ENCODE results near the gene SNAPC2. TPM values are rescaled to one million over a fixed set of nuclear protein-coding genes. Genes with fewer than 3 reads are reported as not detected.

Gene SNAPC2
- total RNA-seq, 1 experiment from 2014 or later = 25.5 TPM

DNA sequence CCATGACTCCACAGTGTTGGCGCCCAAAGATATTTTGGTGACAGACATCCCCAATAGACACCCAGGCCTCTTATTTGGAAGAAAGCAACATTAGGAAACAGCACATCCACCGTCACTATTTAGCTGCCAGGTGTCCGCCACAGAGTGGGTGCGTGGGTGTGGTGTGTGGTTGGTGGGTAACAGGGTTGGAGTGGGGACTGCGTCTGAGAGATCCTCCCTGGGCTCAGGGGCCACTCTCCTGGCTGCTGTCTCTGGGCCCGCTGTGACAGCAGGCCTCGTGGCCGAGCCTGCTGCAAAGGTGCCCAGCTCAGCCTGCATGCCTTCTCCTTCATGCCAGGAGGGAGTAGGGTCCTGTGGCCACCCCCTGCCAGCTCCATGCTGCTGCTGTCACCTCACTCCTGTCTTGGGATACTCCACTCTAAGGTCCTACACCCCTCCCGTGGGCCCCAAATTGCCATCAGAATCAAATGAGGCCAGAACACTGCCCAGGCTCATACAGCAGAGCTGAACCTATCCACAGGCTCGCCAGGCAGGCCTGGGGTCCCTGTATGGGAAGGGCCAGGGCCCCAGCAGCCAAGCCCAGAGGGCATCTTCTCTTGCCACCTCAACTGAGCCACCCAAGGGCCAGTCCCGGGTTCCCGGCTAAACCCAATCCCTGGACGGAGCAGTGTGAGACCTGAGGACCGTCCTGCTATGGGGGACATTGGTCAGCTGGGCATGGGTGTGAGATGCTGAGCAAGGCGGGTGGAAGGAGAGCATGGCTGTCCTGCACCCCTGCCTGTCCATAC, 48.1 kb downstream of the SNAPC2 start:
- no peak for DNase-seq
- peaks cover 34% of the 10 kb centered on the region for H3K36me3 ChIP-seq (replicated peaks; ENCODE audit: control insufficient read depth, insufficient read depth, low read length)
- no peaks in the 10 kb centered on the region for H3K27me3 ChIP-seq (ENCODE audit: control insufficient read depth, insufficient read depth, low read length)
- no peak overlapping the region for H3K4me3 ChIP-seq (ENCODE audit: insufficient read depth, low read depth, low read length)

DNA sequence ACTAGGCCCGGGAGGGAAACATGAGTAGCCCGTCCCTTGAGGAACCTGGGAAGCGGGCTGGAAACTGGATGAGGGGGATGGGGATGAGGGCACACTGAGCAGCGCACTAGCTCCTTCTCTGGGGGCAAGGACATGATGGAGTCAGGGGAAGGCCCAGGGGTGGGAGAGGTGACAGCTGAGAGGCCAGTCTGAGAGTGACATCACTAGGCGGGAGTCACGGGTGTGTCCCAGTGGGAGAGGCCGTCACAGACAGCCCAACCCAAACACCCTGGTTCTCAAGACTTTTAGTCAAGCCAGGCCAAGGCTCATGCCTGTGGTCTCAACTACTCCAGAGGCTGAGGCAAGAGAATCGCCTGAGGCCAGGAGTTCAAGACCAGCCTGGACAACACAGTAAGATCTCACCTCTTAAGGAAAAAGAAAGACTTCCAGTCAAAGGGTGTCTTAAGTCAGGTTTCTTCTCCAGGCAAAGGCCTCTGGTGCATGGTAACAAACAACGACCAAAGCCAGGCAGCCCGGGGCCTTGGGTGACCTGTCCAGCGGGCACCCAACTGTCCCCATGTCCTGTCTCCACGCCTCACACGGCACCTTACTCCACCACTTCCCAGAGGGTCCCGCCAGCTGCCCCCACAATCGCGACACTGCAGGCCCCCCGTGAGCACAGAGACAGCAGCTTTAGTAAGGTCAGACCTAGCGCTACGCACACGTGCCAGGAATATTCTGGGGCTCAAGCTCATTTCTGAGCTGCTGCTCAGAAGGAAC, 48.8 kb downstream of the SNAPC2 start:
- DNase-seq = no peak
- H3K27me3 ChIP-seq (ENCODE audit: control insufficient read depth, insufficient read depth, low read length) = no peaks in the 10 kb centered on the region
- H3K4me3 ChIP-seq (ENCODE audit: insufficient read depth, low read depth, low read length) = no peak overlapping the region
- peaks cover 34% of the 10 kb centered on the region for H3K36me3 ChIP-seq (replicated peaks; ENCODE audit: control insufficient read depth, insufficient read depth, low read length)

DNA sequence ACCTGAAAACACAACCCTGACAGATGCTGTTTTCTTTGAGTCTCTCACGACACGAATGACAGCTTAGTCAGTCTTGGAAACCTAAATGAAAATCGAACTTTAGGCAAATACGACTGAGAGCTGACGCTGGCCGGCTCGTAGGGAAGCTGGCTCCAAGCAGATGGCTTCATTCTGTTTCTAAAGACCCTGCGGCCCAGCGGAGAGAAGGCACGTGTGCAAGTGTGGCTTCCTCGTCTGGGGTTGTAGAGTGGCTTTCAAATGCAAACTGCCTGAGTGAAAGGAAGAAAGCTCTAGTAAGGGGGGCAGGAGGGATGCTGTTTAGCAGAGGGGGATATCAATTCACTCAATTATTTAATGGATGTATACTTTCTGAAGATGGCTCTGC, 49.4 kb downstream of the SNAPC2 start:
- H3K27me3 ChIP-seq (ENCODE audit: control insufficient read depth, insufficient read depth, low read length) = no peaks in the 10 kb centered on the region
- peak; percentile 91 for DNase-seq
- H3K4me3 ChIP-seq (ENCODE audit: insufficient read depth, low read depth, low read length) = no peak overlapping the region
- H3K36me3 ChIP-seq (replicated peaks; ENCODE audit: control insufficient read depth, insufficient read depth, low read length) = peaks cover 33% of the 10 kb centered on the region

DNA sequence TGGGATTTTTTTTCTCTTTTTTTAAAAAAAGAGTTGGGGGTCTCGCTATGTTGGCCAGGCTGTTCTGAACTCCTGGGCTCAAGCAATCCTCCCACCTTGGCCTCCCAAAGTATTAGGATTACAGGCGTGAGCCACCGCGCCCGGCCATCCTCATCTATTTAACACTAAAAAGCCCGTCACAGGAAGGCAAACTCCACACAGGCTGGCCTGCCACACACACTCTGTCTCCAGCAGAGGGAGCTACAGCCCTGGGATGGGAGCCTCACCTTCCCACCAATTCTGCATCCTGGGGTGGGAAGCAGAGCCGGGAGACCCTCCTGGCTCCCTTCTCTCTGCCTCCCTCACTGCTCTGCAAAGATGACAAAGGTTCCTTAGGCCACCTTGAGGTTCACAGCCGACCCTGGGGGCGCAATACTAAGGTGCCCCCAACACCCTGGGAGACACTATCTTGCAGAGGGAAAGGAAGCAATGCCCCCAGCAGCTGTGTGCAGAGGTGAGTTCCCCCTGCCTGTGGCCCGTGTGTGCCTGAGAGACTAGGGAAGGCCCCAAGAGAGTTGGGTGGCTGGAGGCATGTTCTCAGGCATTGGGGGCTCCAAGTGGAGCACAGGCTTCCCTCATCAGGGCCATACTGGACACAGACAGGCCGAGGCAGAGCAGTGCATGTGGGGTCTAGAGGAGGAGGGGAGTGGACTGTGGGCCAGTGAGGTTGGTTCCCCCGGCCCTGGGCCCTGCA, 50.7 kb downstream of the SNAPC2 start:
- no peaks in the 10 kb centered on the region for H3K27me3 ChIP-seq (ENCODE audit: control insufficient read depth, insufficient read depth, low read length)
- DNase-seq = peak; percentile 91
- peaks cover 31% of the 10 kb centered on the region for H3K36me3 ChIP-seq (replicated peaks; ENCODE audit: control insufficient read depth, insufficient read depth, low read length)
- H3K4me3 ChIP-seq (ENCODE audit: insufficient read depth, low read depth, low read length) = no peak overlapping the region

DNA sequence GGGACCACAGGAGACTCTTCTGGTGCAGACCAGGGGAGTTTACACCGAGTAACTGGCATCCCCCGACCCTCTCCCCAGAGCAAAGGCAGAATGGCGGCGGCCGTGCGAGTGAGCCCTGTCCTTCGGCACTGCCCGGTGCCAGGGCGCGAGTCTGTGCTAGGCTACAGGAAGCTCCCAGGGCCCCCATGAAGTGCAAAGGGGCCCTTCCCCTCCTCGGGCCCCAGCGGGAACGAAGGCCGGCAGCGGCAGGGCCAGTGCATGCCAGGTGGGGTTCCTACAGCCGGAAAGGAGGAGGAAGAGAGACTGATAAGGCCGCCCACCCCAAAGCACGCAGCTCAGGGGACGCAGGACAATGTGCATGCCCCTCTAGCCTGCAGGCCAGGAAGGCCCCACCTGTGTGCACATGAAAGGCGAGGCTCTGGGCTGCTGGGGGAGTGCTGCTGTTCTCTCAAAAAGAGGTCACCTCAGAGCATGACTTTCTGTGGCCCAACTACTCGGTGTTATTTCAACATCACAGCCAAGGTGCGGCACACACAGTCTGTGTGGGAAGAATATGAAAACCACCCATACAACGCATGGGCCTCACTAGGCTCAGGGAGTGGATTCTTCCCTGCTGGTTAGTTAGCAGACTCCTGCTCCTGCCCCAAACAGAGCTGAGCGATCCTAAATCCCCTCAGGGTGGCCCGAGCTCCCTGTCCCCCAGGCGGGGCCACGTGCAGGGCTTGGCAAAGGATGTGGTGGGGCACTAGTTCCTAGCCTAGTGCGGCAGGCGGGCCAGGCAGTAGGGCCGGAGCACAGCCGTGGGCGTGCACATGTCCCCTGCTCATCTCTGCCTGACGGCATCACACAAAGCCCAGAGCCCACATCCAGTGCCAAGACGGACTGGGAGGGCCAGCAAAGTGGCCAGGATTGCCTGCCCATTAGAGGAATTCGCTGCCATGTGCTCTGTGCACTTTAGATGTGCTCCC, 51.7 kb downstream of the SNAPC2 start:
- H3K36me3 ChIP-seq (replicated peaks; ENCODE audit: control insufficient read depth, insufficient read depth, low read length) = peaks cover 30% of the 10 kb centered on the region
- no peak for DNase-seq
- H3K4me3 ChIP-seq (ENCODE audit: insufficient read depth, low read depth, low read length) = no peak overlapping the region
- H3K27me3 ChIP-seq (ENCODE audit: control insufficient read depth, insufficient read depth, low read length) = no peaks in the 10 kb centered on the region

Other genes starting within 250 kb of the SNAPC2 start
- not detected in 2 replicates for gene MCEMP1, start 243.2 kb upstream of the SNAPC2 start, total RNA-seq (2014; rRNA removed; shearing (Covaris generic))
- 92.2 and 137 TPM in 2 replicates for gene TRAPPC5, start 239.5 kb upstream of the SNAPC2 start, total RNA-seq (2014; rRNA removed; shearing (Covaris generic))
- gene FCER2, start 218.2 kb upstream of the SNAPC2 start, total RNA-seq (2014; rRNA removed; shearing (Covaris generic)) = not detected in 2 replicates
- gene CLEC4G, start 188.2 kb upstream of the SNAPC2 start, total RNA-seq (2014; rRNA removed; shearing (Covaris generic)) = not detected in 2 replicates
- not detected in 2 replicates for gene CD209, start 172.8 kb upstream of the SNAPC2 start, total RNA-seq (2014; rRNA removed; shearing (Covaris generic))
- gene CLEC4M, start 157.1 kb upstream of the SNAPC2 start, total RNA-seq (2014; rRNA removed; shearing (Covaris generic)) = not detected in 2 replicates
- gene EVI5L, start 90.1 kb upstream of the SNAPC2 start, total RNA-seq (2014; rRNA removed; shearing (Covaris generic)) = 3.5 and 5.0 TPM in 2 replicates
- 0.14 and 0.22 TPM in 2 replicates for gene PRR36, start 45.9 kb upstream of the SNAPC2 start, total RNA-seq (2014; rRNA removed; shearing (Covaris generic))
- 1.6 and 4.0 TPM in 2 replicates for gene LRRC8E, start 31.8 kb upstream of the SNAPC2 start, total RNA-seq (2014; rRNA removed; shearing (Covaris generic))
- 21.1 and 24.3 TPM in 2 replicates for gene MAP2K7, start 16.5 kb upstream of the SNAPC2 start, total RNA-seq (2014; rRNA removed; shearing (Covaris generic))
- gene TGFBR3L, start 5.5 kb upstream of the SNAPC2 start, total RNA-seq (2014; rRNA removed; shearing (Covaris generic)) = 1.7 TPM in 1 of 2 replicates, not detected in the other
- gene CTXN1, start 5.8 kb downstream of the SNAPC2 start, total RNA-seq (2014; rRNA removed; shearing (Covaris generic)) = 5.0 and 10.7 TPM in 2 replicates
- 110 and 131 TPM in 2 replicates for gene TIMM44, start 23.3 kb downstream of the SNAPC2 start, total RNA-seq (2014; rRNA removed; shearing (Covaris generic))
- gene ELAVL1, start 85.3 kb downstream of the SNAPC2 start, total RNA-seq (2014; rRNA removed; shearing (Covaris generic)) = 85.4 and 86.8 TPM in 2 replicates
- 1.9 TPM in 1 of 2 replicates, not detected in the other for gene CCL25, start 132.4 kb downstream of the SNAPC2 start, total RNA-seq (2014; rRNA removed; shearing (Covaris generic))
- 13.7 and 15.9 TPM in 2 replicates for gene FBN3, start 229.3 kb downstream of the SNAPC2 start, total RNA-seq (2014; rRNA removed; shearing (Covaris generic))

All from H7 (cell line).